ENCODE data around the gene CLEC12A.
"Not testable (repeated sequence)": the region's sequence is repeated elsewhere in the genome, so short reads cannot be mapped to it uniquely, and the experiment has no call there.

Gene CLEC12A

DNA sequence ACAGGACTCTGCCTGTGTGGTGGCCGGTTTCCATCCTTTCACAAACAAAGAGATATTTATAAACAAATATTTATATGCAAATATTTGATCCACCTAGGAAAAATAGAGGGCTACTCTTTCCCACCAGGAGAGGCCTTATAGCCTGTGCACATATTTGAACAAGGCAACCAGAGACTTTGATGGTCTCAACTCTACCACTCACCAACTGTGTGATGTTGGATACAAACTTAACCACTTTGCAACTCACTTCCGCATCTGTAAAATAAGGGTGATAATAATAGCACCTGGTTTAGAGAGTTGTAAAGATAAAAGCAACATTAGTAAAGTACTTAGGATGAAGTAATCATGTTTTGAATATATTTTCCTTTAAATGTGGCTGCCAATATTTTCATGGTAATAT lies 1.5 kb upstream of the CLEC12A start:
- DNase-seq (ENCODE audit: low spot score): no peak

DNA sequence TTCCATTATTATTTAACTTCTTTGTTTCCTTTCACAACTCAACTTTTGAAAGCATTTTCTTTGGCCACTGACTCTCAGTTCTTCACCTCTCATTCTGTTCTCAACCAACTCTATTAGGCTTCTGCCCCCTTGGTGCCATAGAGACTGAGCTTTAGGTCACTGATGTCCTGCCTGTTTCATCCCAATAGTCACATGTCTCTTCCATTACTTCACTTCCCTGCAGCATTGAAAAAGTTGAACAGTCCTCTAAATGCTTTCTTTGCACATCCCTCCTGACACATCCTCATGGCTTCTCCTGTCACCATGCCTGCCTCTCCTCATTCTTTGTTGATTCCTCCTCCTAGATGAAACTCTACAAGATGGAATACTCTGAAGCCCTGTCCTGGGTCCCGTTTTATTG lies 2.7 kb downstream of the CLEC12A start:
- DNase-seq (ENCODE audit: low spot score): no peak

DNA sequence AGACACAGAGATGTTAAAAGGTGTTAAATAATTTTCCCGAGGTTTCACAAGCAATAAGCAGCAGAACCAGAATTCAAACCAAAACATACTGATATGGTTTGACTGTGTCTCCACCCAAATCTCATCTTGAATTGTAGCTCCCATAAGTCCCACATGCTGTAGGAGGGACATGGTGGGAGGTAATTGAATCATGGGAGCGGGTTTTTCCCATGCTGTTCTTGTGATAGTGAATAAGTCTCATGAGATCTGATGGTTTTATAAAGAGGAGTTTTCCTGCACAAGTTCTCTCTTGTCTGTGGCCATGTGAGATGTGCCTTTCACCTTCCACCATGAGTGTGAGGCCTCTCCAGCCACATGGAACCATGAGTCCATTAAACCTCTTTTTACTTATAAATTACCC lies 3.5 kb downstream of the CLEC12A start:
- not testable (repeated sequence) for DNase-seq (ENCODE audit: low spot score)

DNA sequence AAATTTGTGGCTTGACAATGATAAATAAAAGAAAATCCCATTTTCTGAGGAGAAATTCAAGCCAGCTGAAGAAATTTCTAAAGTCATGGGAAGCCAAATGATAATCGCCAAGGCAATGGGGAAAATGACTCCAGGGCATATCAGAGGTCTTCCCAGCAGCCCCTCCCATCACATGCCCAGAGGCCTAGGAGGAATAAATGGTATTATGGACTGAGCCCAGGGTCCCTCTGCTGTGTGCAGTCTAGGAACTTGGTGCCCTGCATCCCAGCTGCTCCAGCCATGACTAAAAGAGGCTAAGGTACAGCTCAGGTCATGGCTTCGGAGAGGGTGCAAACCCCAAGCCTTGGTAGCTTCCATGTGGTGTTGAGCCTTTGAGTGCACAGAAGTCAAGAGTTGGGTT lies 4.4 kb downstream of the CLEC12A start:
- no peak for DNase-seq (ENCODE audit: low spot score)

DNA sequence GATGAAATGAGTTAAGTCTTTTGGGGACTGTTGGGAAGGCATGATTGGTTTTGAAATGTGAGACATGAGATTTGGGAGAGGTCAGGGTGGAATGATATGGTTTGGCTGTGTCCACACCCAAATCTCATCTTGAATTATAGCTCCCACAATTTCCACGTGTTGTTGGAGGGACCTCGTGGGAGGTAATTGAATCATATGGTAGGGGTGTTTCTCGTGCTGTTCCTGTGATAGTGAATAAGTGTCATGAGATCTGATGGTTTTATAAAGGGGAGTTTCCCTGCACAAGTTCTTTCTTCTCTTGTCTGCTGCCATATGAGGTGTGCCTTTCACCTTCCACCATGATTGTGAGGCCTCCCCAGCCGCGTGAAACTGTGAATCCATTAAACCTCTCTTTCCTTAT lies 5.4 kb downstream of the CLEC12A start:
- DNase-seq (ENCODE audit: low spot score): not testable (repeated sequence)

DNA sequence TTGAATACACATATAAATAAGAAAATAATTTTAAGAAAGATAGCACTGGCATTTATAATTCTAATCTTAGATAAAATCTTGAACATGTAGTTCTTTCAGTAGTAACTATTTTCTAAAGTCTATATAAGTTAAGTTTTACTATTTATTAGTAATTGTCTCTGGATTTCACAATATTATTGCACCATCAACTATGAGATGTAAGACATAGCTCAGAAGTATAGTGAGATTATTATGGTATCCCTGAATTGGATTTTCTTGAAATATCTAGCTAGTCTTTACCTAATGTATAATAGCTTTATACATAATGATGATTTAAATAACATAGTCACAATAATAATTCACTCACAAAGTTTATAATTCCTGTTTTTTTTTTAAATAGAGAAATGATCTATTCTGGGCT lies 6.7 kb downstream of the CLEC12A start:
- no peak for DNase-seq (ENCODE audit: low spot score)

DNA sequence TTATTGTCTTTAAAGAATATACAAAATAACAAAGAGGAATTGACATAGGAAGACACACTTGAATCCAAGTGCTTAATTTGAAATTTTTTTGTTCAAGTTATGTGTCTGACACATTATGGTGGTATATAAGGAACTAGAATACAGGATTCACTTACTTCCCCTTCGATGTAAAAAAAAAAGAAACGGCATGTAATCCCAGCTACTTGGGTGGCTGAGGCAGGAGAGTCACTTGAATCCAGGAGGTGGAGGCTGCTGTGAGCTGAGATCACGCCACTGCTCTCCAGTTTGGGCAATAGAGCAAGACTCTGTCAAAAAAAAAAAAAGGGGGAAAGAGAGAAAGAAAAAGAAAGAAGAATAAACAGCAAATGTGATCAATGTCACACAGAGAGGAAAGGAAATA lies 8.9 kb downstream of the CLEC12A start:
- DNase-seq (ENCODE audit: low spot score): no peak

DNA sequence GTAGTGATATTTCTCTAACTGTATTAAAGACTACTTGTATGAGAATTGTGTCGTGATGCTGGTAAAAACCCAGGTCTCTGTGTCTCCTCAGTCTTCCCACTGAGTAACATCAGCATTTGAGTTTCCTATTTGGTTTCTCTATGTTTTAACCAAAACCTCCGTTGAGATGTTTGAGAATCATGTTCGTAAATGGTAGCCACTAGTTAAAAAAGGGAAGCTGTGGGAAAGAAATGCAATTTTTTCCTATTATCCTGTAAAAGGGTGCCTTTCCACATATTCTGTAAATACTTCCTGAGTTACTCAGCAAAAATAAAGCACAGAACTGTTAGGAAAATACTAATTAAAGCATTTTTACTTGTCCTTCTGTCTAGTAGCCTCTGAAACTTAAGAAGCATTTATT lies 20.7 kb downstream of the CLEC12A start:
- no peak for DNase-seq (ENCODE audit: low spot score)

DNA sequence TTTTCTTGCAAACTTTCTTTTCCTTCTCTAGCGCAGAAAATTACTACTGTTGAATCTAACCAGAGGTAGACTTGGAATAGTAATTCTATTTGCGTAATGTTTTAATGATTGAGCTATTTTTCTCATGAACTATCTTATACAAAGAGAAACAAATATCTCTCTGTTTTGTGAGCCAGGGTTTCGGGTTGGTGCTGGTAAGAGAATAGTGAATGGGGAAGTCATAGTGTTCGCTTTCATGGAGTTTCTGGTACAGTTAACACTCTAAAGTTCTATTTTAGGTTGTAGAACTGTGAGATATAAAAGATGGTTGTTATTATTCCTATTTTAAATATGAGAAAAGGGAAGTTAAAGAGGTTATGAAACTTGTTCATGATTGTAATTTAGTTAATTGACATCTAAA lies 21.1 kb downstream of the CLEC12A start:
- DNase-seq (ENCODE audit: low spot score): no peak

DNA sequence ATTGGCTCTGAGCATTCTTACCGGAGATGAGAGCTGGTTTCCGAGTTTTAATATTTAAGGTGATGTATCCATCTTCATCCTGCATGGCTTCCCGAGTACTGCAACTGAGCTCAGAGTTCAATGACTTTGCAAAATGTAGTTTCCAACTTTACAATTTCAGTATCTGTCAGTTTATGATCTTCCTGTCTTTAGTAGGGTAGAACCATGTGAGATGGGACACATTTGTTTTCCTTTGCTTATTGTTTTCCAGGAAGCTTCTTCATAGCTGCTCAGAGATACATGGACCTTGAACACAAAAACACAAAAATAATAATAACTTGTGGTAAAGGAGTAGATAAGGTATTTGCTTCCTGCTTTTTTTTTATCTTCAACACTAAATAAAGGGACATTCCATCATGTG lies 27.8 kb downstream of the CLEC12A start, which contains the start of gene CLEC1B:
TSS of gene CLEC1B (minus strand) at position 106 of the 400 bp plus-strand sequence. CDS start at position 85, 21 bp downstream.
- DNase-seq (ENCODE audit: low spot score): no peak

DNA sequence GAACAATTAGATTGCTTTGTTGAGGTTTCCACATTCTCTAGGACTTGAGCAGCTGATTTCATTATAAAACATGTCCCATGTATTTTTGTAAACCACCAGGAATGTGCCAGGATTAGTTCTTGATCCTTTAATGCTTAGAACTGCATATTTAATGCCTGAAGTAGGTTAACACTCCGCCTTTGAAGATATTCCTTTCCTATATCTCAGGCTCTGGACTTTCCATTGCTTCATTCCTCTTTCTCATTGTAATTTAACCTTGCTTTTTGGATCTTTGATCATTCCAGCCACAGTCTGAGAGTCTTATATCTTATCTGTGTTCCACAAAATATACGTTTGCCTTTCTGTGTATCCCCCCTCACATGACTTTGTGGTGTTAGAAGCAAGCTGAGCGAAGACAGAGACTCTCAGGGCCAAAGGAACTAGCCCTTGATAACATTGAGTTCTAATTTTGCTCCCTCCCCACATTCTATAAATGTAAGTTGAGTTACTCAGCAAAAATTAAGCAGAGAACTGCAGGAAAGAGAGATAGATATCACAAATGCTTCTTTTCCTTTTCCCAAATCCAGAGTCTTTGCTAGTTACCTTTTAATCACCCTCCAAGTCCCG lies 30.1 kb downstream of the CLEC12A start:
- no peak for DNase-seq (ENCODE audit: low spot score)

DNA sequence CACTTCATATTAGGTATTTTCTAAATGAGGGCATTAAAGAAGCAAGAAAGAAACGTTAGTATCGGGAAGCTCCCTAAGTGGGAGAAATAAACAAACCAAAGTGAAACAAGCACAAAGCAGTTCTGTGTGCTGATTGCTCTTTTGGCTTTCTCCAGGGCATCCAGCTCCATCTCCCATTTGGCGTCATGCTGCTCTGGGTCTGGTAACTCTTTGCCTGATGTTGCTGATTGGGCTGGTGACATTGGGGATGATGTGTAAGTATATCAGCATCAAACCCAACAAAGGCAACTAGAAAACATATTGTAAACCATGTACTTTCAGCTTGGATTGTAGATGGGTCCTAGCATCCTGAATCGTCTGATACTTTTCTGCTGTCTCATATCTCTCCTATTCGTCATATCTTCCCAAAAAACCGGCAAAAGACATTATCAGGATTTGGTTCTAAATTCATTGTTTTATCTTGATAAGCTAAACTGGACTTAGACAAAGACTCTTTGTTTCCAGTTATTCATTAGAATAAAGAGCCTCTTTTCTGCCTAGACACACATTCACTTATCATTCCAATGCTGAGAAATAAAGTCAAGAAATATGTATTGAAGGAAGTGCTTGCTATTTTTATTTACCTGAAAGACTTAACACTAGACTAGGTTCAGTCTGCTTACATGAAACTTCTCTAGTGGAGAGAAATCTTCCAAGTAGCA lies 41.6 kb downstream of the CLEC12A start:
- no peak for DNase-seq (ENCODE audit: low spot score)

DNA sequence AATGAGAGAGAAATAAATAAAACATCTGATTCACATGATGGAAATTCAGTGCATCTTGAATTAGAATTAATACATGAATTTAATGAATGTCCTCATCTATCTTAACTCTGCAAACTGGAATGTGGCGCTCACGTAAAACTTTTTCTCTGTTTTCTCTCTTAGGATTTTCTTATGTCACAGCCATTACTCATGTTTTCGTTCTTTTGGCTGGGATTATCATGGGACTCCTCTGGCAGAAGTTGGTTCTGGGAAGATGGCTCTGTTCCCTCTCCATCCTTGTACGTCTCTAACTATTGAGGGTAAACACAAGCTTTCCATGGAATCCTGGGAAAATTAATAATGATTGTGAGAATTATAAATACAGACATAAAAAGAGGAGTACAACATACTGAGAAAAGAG lies 44.2 kb downstream of the CLEC12A start:
- DNase-seq (ENCODE audit: low spot score): no peak

DNA sequence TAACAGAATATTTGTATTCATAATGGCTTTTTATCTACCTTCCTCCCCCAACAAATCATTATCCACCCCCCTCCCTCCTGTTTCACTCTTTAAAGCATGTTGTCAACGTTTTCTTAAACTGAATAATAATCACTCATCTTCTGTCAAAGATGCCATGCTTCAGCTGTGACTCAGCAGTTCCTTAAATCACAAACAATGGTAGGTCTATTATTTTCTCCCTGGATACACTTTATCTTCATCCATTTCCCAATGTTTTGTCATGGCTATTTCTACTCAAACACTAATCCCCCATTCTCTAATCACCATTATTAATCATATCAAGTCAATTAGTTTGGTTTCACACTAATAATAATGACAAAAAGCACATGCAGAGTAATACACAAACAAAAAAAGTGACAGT lies 45.7 kb downstream of the CLEC12A start:
- DNase-seq (ENCODE audit: low spot score): no peak

DNA sequence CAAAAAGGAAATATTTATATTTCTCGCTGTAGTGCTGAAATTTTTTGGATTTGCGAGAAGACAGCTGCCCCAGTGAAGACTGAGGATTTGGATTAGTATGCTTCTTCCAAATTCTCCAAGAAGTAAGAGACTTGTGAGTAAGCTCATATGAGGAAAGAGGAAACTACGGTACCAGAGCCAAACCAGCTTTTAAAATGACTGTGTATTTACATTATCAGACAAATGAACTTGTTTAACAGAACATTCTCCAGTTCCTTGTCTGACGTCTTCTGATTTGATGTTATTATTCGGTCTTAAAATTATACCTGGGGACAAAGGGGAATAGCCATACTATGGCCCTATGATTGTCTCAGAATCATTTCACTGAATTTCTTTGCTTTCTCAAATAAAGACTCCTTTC lies 47.2 kb downstream of the CLEC12A start:
- no peak for DNase-seq (ENCODE audit: low spot score)

DNA sequence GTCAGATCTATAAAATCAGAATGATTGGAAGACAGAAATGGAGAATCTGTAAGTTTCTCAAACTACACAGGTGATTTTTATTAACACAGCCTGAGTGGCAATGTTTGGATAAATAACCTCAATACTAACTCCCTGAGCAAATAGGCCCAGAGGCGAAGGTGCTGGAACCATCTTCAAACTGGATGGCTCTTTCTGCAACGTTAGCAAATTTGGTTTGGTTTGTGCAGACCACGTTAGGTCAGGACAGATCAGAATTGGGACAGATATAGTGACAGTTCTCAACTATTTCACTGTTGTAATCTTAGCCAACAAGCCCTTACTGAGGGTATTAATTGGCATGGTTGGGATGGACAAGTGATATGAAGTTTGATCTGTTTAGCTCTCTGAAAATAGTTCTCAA lies 50.1 kb downstream of the CLEC12A start:
- DNase-seq (ENCODE audit: low spot score): no peak

DNA sequence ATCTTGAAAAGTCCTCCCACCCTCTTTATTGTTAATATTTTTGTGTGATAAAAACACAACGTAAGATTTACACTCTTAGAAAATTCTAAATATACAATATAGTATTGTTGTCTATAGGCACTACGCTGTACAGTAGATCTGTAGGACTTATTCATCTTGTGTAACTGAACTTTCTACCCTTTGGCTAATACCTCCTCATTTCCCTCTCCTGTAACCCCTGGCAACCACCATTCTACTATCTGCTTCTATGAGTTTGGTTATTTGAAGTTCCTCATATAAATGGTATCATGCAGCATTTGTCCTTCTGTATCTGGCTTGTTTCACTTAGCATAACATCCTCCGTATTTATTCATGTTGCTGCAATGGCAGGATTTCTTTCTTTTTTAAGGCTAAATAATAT lies 54.0 kb downstream of the CLEC12A start:
- DNase-seq (ENCODE audit: low spot score): no peak

DNA sequence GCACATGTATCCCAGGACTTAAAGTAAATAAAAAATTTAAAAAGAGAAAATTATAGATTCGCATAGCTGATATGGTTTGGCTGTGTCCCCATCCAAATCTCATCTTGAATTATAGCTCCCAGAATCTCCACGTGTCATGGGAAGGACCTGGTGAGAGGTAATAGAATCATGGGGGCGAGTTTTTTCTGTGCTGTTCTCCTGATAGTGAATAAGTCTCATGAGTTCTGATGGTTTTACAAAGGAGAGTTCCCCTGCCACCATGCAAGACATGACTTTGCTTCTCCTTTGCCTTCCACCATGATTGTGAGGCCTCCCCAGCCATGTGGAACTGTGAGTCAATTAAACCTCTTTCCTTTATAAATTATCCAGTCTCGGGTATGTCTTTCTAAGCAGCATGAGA lies 55.5 kb downstream of the CLEC12A start:
- DNase-seq (ENCODE audit: low spot score): not testable (repeated sequence)

DNA sequence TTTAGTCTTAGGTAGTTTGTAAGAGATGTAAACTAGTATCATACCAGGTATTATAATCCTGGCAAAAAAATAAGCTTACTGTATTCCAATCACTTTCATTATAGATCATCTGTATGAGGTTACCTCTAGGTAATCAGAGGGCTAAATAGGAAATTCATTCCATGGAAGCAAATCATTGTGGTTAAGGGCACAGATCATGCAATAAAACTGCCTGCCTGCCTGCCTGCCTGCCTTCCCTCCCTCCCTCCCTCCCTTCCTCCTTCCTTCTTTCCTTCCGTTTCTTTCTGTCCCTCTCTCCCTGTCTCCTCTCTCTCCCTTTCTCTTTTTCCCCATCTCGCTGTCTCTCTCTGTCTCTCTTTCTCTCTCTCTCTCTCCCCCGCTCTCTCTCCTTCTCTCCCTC lies 56.1 kb downstream of the CLEC12A start:
- no peak for DNase-seq (ENCODE audit: low spot score)

DNA sequence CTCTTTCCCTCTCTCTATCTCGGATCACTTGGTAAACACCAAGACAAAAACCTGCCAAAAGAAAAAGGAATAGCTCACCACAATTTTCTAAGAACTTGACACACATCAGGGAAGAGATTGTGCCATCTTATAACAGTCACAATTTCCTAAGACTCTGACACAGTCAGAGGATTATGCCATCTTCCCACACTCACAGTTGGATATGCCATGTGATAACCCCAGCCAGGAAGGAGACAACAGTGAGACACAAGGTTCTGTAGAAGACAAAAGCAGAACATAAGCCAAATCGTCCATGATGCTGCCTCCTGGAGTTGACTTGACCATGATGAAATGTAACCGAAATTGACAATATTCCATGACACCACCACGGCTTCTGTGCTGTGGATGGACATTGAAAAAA lies 56.5 kb downstream of the CLEC12A start:
- DNase-seq (ENCODE audit: low spot score): no peak

DNA sequence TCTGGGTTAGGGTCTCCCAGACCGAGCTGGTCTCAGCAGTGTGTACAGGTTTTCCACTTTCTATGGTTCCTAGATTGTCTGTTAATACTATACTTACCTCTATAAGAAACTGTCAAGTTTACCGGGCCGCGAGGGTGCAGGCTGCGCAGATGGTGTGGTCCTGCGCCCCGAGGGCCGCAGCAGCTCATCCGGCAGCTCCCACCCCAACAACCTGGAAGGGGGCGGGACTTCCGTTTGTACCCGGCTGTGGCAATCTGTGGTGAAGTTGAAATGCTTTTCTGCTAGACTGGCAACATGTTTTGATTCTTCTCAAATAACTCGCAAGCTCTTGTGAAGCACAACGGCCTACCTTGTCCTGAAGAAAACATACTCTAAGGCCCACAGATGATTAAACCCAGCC lies 59.2 kb downstream of the CLEC12A start, which contains the start of gene CLEC9A:
TSS of gene CLEC9A (plus strand) at position 237 of the 400 bp plus-strand sequence. CDS start 22,006 bp downstream, outside the sequence.
- DNase-seq (ENCODE audit: low spot score): no peak

DNA sequence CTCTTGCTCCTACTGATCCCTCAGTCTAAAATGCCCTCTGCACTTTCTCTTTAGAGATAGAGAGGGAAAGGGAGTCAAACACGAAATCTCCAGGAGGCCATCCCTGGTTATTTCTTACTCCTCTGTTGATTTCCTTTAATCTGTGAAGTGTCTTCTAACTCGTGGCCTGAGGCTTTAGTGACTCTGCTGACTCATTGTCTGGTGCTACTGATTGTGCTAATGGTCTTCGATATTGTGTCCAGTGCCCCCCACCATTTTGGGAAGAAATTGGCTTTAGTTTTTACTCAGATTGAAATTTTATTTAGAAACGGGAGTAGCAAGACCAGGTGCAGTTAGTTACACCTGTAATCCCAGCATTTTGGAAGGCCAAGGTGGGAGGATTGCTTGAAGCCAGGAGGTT lies 60.1 kb downstream of the CLEC12A start:
- no peak for DNase-seq (ENCODE audit: low spot score)

DNA sequence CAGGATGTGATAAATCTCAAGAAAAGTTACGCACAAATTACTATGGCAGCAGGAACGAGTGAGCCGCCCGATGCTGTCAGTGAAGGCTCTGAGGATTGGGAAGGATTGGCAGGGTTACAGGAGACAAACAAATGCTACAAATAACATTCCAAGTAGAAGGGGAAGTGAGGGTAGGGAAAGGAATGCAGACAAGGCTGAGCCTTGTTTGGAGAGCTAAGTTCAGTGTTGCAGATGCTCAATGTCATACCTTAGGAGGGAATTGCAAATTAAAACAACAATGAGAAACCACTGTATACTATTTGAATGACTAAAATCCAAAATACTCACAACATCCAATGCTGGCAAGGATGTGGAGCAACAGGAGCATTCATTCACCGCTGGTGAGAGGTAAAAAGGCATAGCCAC lies 60.6 kb downstream of the CLEC12A start:
- no peak for DNase-seq (ENCODE audit: low spot score)

Measured in SK-N-DZ (cell line).